PFSK-1 (cell line): ENCODE measurements around the gene AMMECR1.

Experiments used
- POLR2AphosphoS5 ChIP-seq: IDR thresholded peaks from 2 replicates; pipeline ENCODE4 v1.6.1; 2012; ENCODE audit warnings: low read depth, mild to moderate bottlenecking, control low read depth, low read length, moderate library complexity
- SIN3A ChIP-seq: IDR thresholded peaks from 2 replicates; pipeline ENCODE4 v1.6.1; 2012; ENCODE audit warnings: mild to moderate bottlenecking, low read length, moderate library complexity, borderline replicate concordance; ENCODE audit not compliant: insufficient read depth

GRCh38 chrX:110359273-110359672 is 41.4 kb upstream of the AMMECR1 start:
- TF ChIP-seq POLR2AphosphoS5 = no peak
- TF ChIP-seq SIN3A = no peak
